A549 (cell line): Measurements from ENCODE around the gene HSPB2. TPM values are rescaled to one million over a fixed set of nuclear protein-coding genes. Genes with fewer than 3 reads are reported as not detected.
A peak's percentile ranks its signal among the peaks of the same experiment; 100 is the strongest.

ENCODE experiments used
- ATAC-seq, 2 experiments: fragments of 200-7000 bp in 1 of 2; fragments of >200 bp in 1 of 2; cut with Nextera tagmentation in 1 of 2; cut with Tn5 transposase in 1 of 2; 3 replicates each; pipeline versions ENCODE4 v1.8.0 to v1.9.1; 2018 to 2020; ENCODE audit warnings: mild to moderate bottlenecking in 1 of 2, moderate library complexity in 1 of 2
- CTCF ChIA-PET: fragments of 300-600 bp; sonication (Branson Sonifier 250); formaldehyde crosslinking; extraction: SDS; loops from one replicate; lab custom pipeline; 2021; ENCODE audit warnings: antibody characterized with exemption, inconsistent platforms; lab: Yijun Ruan, JAX
- POLR2A ChIA-PET: fragments of 350-600 bp; formaldehyde crosslinking; extraction: SDS; loops from one replicate; lab custom pipeline; 2021; ENCODE audit warnings: antibody characterized with exemption, inconsistent platforms; lab: Yijun Ruan, JAX
- DNase-seq, 2 experiments: peaks; one replicate each; pipeline versions ENCODE4 v3.0.0 to v3.0.0-alpha.2; 2011 to 2016; ENCODE audit warnings: low read depth in 1 of 2, low spot score in 1 of 2
- FAIRE-seq: peaks from 2 replicates; lab custom pipeline; 2011; peaks lifted over from hg19 to GRCh38; lab: Jason Lieb, UNC
- H3K27ac ChIP-seq, 2 experiments: fragments of >200 bp; sonication (Bioruptor Twin); formaldehyde crosslinking; 3 replicates each; pipeline ENCODE4 v1.5.1; 2016 to 2017
- H3K4me1 ChIP-seq: fragments of >200 bp; sonication (Bioruptor Twin); formaldehyde crosslinking; 3 replicates; pipeline ENCODE4 v1.6.1; 2016
- H3K4me2 ChIP-seq: fragments of >200 bp; sonication (Bioruptor Twin); formaldehyde crosslinking; 3 replicates; pipeline ENCODE4 v1.6.1; 2016
- H3K4me3 ChIP-seq: fragments of >200 bp; sonication (Bioruptor Twin); formaldehyde crosslinking; 3 replicates; pipeline ENCODE4 v1.5.1; 2016
- H3K9me3 ChIP-seq: fragments of >200 bp; sonication (Bioruptor Twin); formaldehyde crosslinking; 3 replicates; pipeline ENCODE4 v1.6.1; 2016
- BCL3 ChIP-seq: fragments of >200 bp; sonication (Bioruptor Twin); formaldehyde crosslinking; IDR thresholded peaks from 3 replicates; pipeline ENCODE4 v1.6.1; 2016
- BHLHE40 ChIP-seq: IDR thresholded peaks from 2 replicates; pipeline ENCODE4 v1.6.1; 2012; ENCODE audit warnings: low read depth, low read length, inconsistent platforms
- CHD4 ChIP-seq: fragments of 200-600 bp; sonication (generic); IDR thresholded peaks from 2 replicates; pipeline ENCODE4 v1.6.1; 2016; ENCODE audit warnings: antibody characterized with exemption, mild to moderate bottlenecking, borderline replicate concordance
- E2F6 ChIP-seq: IDR thresholded peaks from 2 replicates; pipeline ENCODE4 v1.6.1; 2012; ENCODE audit warnings: low read depth, borderline replicate concordance
- EHMT2 ChIP-seq: fragments of 200-600 bp; sonication (generic); IDR thresholded peaks from 2 replicates; pipeline ENCODE4 v1.6.1; 2016; ENCODE audit warnings: antibody characterized with exemption, low read depth, mild to moderate bottlenecking, moderate library complexity
- ELK1 ChIP-seq: fragments of 150-350 bp; IDR thresholded peaks from 2 replicates; pipeline ENCODE4 v1.6.1; 2014; ENCODE audit warnings: low read depth, mild to moderate bottlenecking, low read length
- FOSL2 ChIP-seq, 2 experiments: fragments of 450-650 bp in 1 of 2; fragments of >200 bp in 1 of 2; sonication (Bioruptor Twin) in 1 of 2; formaldehyde crosslinking; IDR thresholded peaks; 2 replicates each; pipeline versions ENCODE4 v1.5.0 to v1.6.1; 2016 to 2020; ENCODE audit warnings: mild to moderate bottlenecking in 1 of 2, moderate library complexity in 1 of 2
- FOXS1 ChIP-seq: fragments of 250-450 bp; sonication (Bioruptor Pico); IDR thresholded peaks from 2 replicates; pipeline ENCODE4 v1.5.0; 2020; ENCODE audit warnings: mild to moderate bottlenecking, moderate library complexity
- HDAC2 ChIP-seq: fragments of 200-600 bp; sonication (generic); IDR thresholded peaks from 2 replicates; pipeline ENCODE4 v1.6.1; 2016
- HES2 ChIP-seq: fragments of >200 bp; sonication (Bioruptor Twin); formaldehyde crosslinking; IDR thresholded peaks from 2 replicates; pipeline ENCODE4 v1.6.1; 2016
- HOXB13 ChIP-seq: fragments of 250-450 bp; sonication (Bioruptor Pico); IDR thresholded peaks from 2 replicates; pipeline ENCODE4 v1.5.0; 2020; ENCODE audit warnings: low read depth, mild to moderate bottlenecking, moderate library complexity
- HOXB5 ChIP-seq: fragments of 250-450 bp; sonication (Bioruptor Pico); IDR thresholded peaks from 2 replicates; pipeline ENCODE4 v1.5.0; 2020; ENCODE audit warnings: mild to moderate bottlenecking, moderate library complexity
- JUN ChIP-seq, 2 experiments: fragments of >200 bp; sonication (Bioruptor Twin); formaldehyde crosslinking; IDR thresholded peaks; 2 replicates in 1 of 2; 3 replicates in 1 of 2; pipeline ENCODE4 v1.6.1; 2016 to 2017
- JUNB ChIP-seq: fragments of >200 bp; sonication (Bioruptor Twin); formaldehyde crosslinking; IDR thresholded peaks from 2 replicates; pipeline ENCODE4 v1.6.1; 2016
- KDM1A ChIP-seq: fragments of 200-600 bp; sonication (generic); IDR thresholded peaks from 2 replicates; pipeline ENCODE4 v1.6.1; 2016; ENCODE audit warnings: low read depth, mild to moderate bottlenecking
- KDM5A ChIP-seq: fragments of 200-600 bp; sonication (generic); IDR thresholded peaks from 2 replicates; pipeline ENCODE4 v1.6.1; 2016; ENCODE audit warnings: antibody characterized with exemption, mild to moderate bottlenecking
- MAX ChIP-seq: IDR thresholded peaks from 2 replicates; pipeline ENCODE4 v1.6.1; 2012
- MAZ ChIP-seq: fragments of 150-350 bp; IDR thresholded peaks from 2 replicates; pipeline ENCODE4 v1.6.1; 2014; ENCODE audit warnings: antibody characterized with exemption, low read depth, low read length, borderline replicate concordance
- NFE2L2 ChIP-seq: fragments of 150-350 bp; conservative IDR thresholded peaks from 2 replicates; pipeline ENCODE4 v1.6.1; 2014; ENCODE audit warnings: low read length
- NR3C1 ChIP-seq: fragments of >200 bp; sonication (Bioruptor Twin); formaldehyde crosslinking; IDR thresholded peaks from 3 replicates; pipeline ENCODE4 v1.6.1; 2017
- PHF8 ChIP-seq: fragments of 200-600 bp; sonication (generic); IDR thresholded peaks from 2 replicates; pipeline ENCODE4 v1.6.1; 2016; ENCODE audit warnings: low read depth, mild to moderate bottlenecking, antibody characterized with exemption, moderate library complexity, borderline replicate concordance
- RARB ChIP-seq: fragments of 250-450 bp; sonication (Bioruptor Pico); IDR thresholded peaks from 2 replicates; pipeline ENCODE4 v1.8.0; 2021; ENCODE audit warnings: mild to moderate bottlenecking, moderate library complexity
- RCOR1 ChIP-seq: fragments of 150-350 bp; IDR thresholded peaks from 2 replicates; pipeline ENCODE4 v1.6.1; 2014; ENCODE audit warnings: antibody characterized with exemption, low read length, low read depth
- REST ChIP-seq: fragments of 200-600 bp; sonication (generic); IDR thresholded peaks from 2 replicates; pipeline ENCODE4 v1.6.1; 2016; ENCODE audit warnings: antibody characterized with exemption, mild to moderate bottlenecking, moderate library complexity
- SMC3 ChIP-seq: fragments of >200 bp; sonication (Bioruptor Twin); formaldehyde crosslinking; IDR thresholded peaks from 3 replicates; pipeline ENCODE4 v1.6.1; 2018; ENCODE audit warnings: inconsistent platforms
- SREBF2 ChIP-seq: fragments of 450-650 bp; IDR thresholded peaks from 2 replicates; pipeline ENCODE4 v1.6.1; 2014; ENCODE audit warnings: mild to moderate bottlenecking, moderate library complexity
- TP53 ChIP-seq: fragments of 250-450 bp; sonication (Bioruptor Pico); IDR thresholded peaks from 2 replicates; pipeline ENCODE4 v1.5.0; 2021; ENCODE audit warnings: mild to moderate bottlenecking, moderate library complexity
- ZSCAN20 ChIP-seq: fragments of 250-450 bp; sonication (Bioruptor Pico); IDR thresholded peaks from 2 replicates; pipeline ENCODE4 v1.8.0; 2022; ENCODE audit warnings: mild to moderate bottlenecking, moderate library complexity
- WGBS: methylation state at CpG from one replicate; pipeline ENCODE4 v1.1.6; 2017; ENCODE audit errors: missing lambda C conversion rate; 5-methylcytosine and 5-hydroxymethylcytosine counted together
- polyA plus RNA-seq, 4 experiments: library from polyadenylated mRNA; depleted of rRNA in 3 of 4; stranded (reverse); fragments of >200 nt; fragmentation: RNase III in 1 of 4; extraction: RNeasy Plus Mini Kit Qiagen cat#74134 plus additional on column Dnase treatment in 1 of 4; gene quantifications; 2 replicates in 3 of 4; 3 replicates in 1 of 4; pipeline ENCODE4 v1.2.3, GENCODE V29; 2011 to 2017

HSPB2 gene
- polyA plus RNA-seq, 2 of the 4 experiments (the other 2 are of a cell fraction) = not detected

GRCh38 chr11:111945198-111945597 lies 32.7 kb downstream of the HSPB2 start:
- 12% methylated on average over 1 of the region's 1 CpG for WGBS
- H3K4me2 ChIP-seq = peak overlapping the region; percentile 81
- FAIRE-seq (no peak), ATAC-seq (peak; percentile 46 to 66; a peak in 4 of 6 replicates), DNase-seq (no peak)
- H3K4me1 ChIP-seq = peaks cover 48% of the 10 kb centered on the region
- TF ChIP-seq HDAC2 = no peak
- no peak for TF ChIP-seq REST
- TF ChIP-seq FOSL2 (IDR thresholded peaks at IDR 0.05) = no peak
- no peak for TF ChIP-seq FOSL2 (CRISPR knock-in tag; IDR thresholded peaks at IDR 0.05)
- no peak for TF ChIP-seq ZSCAN20 (CRISPR knock-in tag)
- TF ChIP-seq ELK1 = no peak
- TF ChIP-seq HES2 = no peak
- no peak for TF ChIP-seq MAZ
- TF ChIP-seq BHLHE40 = no peak
- no peak for TF ChIP-seq HOXB13
- TF ChIP-seq JUN (IDR thresholded peaks at IDR 0.05) = no peak
- TF ChIP-seq SMC3 = no peak
- no peak for TF ChIP-seq BCL3
- no peak for TF ChIP-seq SREBF2
- TF ChIP-seq KDM1A = no peak
- TF ChIP-seq RARB (CRISPR knock-in tag) = no peak
- TF ChIP-seq NR3C1 = no peak
- no peaks in the 10 kb centered on the region for H3K9me3 ChIP-seq
- no peak overlapping the region for H3K4me3 ChIP-seq
- POLR2A ChIA-PET = interaction anchor here (0.7 kb wide), 1 partner anchor 1368 kb away, joined by 5 read pairs; no protein-coding TSS in a partner anchor
- CTCF ChIA-PET = interaction anchor here (0.6 to 4.7 kb wide), 8 partner anchors 10 to 169 kb away, joined by 3 to 31 read pairs (median 6); no protein-coding TSS in a partner anchor
- peak overlapping the region; percentile 83 to 85 for H3K27ac ChIP-seq

GRCh38 chr11:111946499-111946898 lies 34.0 kb downstream of the HSPB2 start:
- Histone ChIP-seq H3K4me3 (no peak overlapping the region), H3K9me3 (no peaks in the 10 kb centered on the region), H3K27ac (peak overlapping the region; percentile 11 to 85; a peak in 4 of 6 replicates), H3K4me2 (no peak overlapping the region), H3K4me1 (peaks cover 44% of the 10 kb centered on the region)
- no peak for ATAC-seq
- TF ChIP-seq HOXB5 (CRISPR knock-in tag) (no peak), KDM1A (no peak), TP53 (no peak)
- no peak for FAIRE-seq
- no peak for DNase-seq
- CTCF ChIA-PET = interaction anchor here (1.0 to 1.1 kb wide), 2 partner anchors 15 to 36 kb away, joined by 3 read pairs; no protein-coding TSS in a partner anchor
- POLR2A ChIA-PET = no interaction called here
- WGBS = 83% methylated on average over 3 of the region's 3 CpGs

GRCh38 chr11:111947143-111947542 lies 34.6 kb downstream of the HSPB2 start:
- DNase-seq = no peak
- Histone ChIP-seq H3K4me1 (peaks cover 37% of the 10 kb centered on the region), H3K4me3 (no peak overlapping the region), H3K4me2 (no peak overlapping the region), H3K27ac (peak overlapping the region; percentile 8 to 85; a peak in 1 of 6 replicates), H3K9me3 (no peaks in the 10 kb centered on the region)
- no peak for ATAC-seq
- ChIA-PET CTCF (interaction anchor here (0.8 to 1.1 kb wide), 3 partner anchors 10 to 35 kb away, joined by 3 read pairs; no protein-coding TSS in a partner anchor), POLR2A (no interaction called here)
- no peak for FAIRE-seq
- TF ChIP-seq KDM5A = no peak
- no peak for TF ChIP-seq E2F6
- no peak for TF ChIP-seq NFE2L2
- no peak for TF ChIP-seq EHMT2
- TF ChIP-seq FOXS1 (CRISPR knock-in tag) = no peak
- no peak for TF ChIP-seq PHF8
- no peak for TF ChIP-seq RCOR1
- TF ChIP-seq JUNB = no peak
- TF ChIP-seq SREBF2 = no peak
- TF ChIP-seq CHD4 = no peak
- no peak for TF ChIP-seq MAX
- TF ChIP-seq BCL3 = no peak
